Keratinocyte (primary cell): Measurements from ENCODE around the gene LRRC4C. TPM values are rescaled to one million over a fixed set of nuclear protein-coding genes. Genes with fewer than 3 reads are reported as not detected.

Source experiments
- DNase-seq: peaks from one replicate; pipeline ENCODE4 v3.0.0-alpha.2; 2011; ENCODE audit warnings: low read depth, missing footprints, low spot score
- FAIRE-seq: peaks from 2 replicates; lab custom pipeline; 2011; peaks lifted over from hg19 to GRCh38; lab: Jason Lieb, UNC
- H2AFZ ChIP-seq: 2 replicates; pipeline ENCODE4 v1.6.0; 2012; ENCODE audit warnings: low read length, control low read depth, inconsistent platforms; ENCODE audit not compliant: control insufficient read depth
- H3K27ac ChIP-seq: 2 replicates; pipeline ENCODE4 v1.5.1; 2011; ENCODE audit warnings: low read length; ENCODE audit not compliant: control insufficient read depth, insufficient read depth
- H3K27me3 ChIP-seq: 3 replicates; pipeline ENCODE4 v1.6.0; 2011; ENCODE audit warnings: low read length; ENCODE audit not compliant: control insufficient read depth, insufficient read depth; ENCODE audit errors: extremely low read depth
- H3K36me3 ChIP-seq, 2 experiments: 2 replicates in 1 of 2; 3 replicates in 1 of 2; pipeline ENCODE4 v1.5.1; 2011; ENCODE audit warnings: low read length in 2 of 2, mild to moderate bottlenecking in 1 of 2; ENCODE audit not compliant: control insufficient read depth in 2 of 2, insufficient read depth in 2 of 2; ENCODE audit errors: extremely low read depth in 1 of 2
- H3K4me1 ChIP-seq: 3 replicates; pipeline ENCODE4 v1.5.1; 2011; ENCODE audit warnings: low read length; ENCODE audit not compliant: control insufficient read depth, insufficient read depth; ENCODE audit errors: extremely low read depth
- H3K4me2 ChIP-seq: 3 replicates; pipeline ENCODE4 v1.6.0; 2011; ENCODE audit warnings: low read depth, low read length; ENCODE audit not compliant: control insufficient read depth, insufficient read depth; ENCODE audit errors: extremely low read depth
- H3K4me3 ChIP-seq, 3 experiments: fragments of 200-600 bp in 1 of 3; sonication (generic) in 1 of 3; 2 replicates in 2 of 3; 3 replicates in 1 of 3; pipeline ENCODE4 v1.5.1; 2011 to 2016; ENCODE audit warnings: low read length in 3 of 3, mild to moderate bottlenecking in 3 of 3, control low read depth in 2 of 3, inconsistent platforms in 1 of 3, low read depth in 1 of 3, mixed read lengths in 1 of 3, mixed run types in 1 of 3, moderate library complexity in 1 of 3; ENCODE audit not compliant: control insufficient read depth in 2 of 3, insufficient read depth in 2 of 3; ENCODE audit errors: extremely low read depth in 1 of 3
- H3K79me2 ChIP-seq: 2 replicates; pipeline ENCODE4 v1.6.0; 2012; ENCODE audit warnings: low read length; ENCODE audit not compliant: control insufficient read depth, insufficient read depth
- H3K9ac ChIP-seq: 3 replicates; pipeline ENCODE4 v1.6.0; 2011; ENCODE audit warnings: low read length; ENCODE audit not compliant: control insufficient read depth, insufficient read depth; ENCODE audit errors: extremely low read depth
- H3K9me1 ChIP-seq: 3 replicates; pipeline ENCODE4 v1.6.0; 2011; ENCODE audit warnings: low read length; ENCODE audit not compliant: control insufficient read depth, insufficient read depth; ENCODE audit errors: extremely low read depth
- H3K9me3 ChIP-seq: 2 replicates; pipeline ENCODE4 v1.5.1; 2012; ENCODE audit warnings: low read depth, low read length; ENCODE audit not compliant: control insufficient read depth
- H4K20me1 ChIP-seq: 3 replicates; pipeline ENCODE4 v1.6.0; 2011; ENCODE audit warnings: low read length; ENCODE audit not compliant: control insufficient read depth, insufficient read depth; ENCODE audit errors: extremely low read depth
- EZH2 ChIP-seq: IDR thresholded peaks from one replicate; pipeline ENCODE4 v1.6.1; 2012; ENCODE audit warnings: inconsistent platforms, mild to moderate bottlenecking, low read length, moderate library complexity
- dilution Hi-C: fragments of 300-500 bp; cut with MboI; formaldehyde crosslinking; loops from one replicate; pipeline ENCODE4 v1.7.0; 2020; ENCODE audit warnings: low sequenced_read_pairs; ENCODE audit not compliant: extremely low pct_ligation_motif_present
- polyA plus RNA-seq, 5 experiments: library from polyadenylated mRNA; depleted of rRNA in 3 of 5; stranded (reverse) in 3 of 5; stranded (forward) in 1 of 5; unstranded in 1 of 5; fragments of >200 nt; gene quantifications; 1 replicate in 1 of 5; 2 replicates in 3 of 5; 3 replicates in 1 of 5; pipeline versions ENCODE4 v1.2.1 to v1.2.3, GENCODE V29; 2011 to 2012; ENCODE audit warnings: missing spikeins in 2 of 5, low read depth in 1 of 5, low replicate concordance in 1 of 5
- TF ChIP-seq, protein P1 (sequence below), 3 experiments: IDR thresholded peaks in 1 of 3; conservative IDR thresholded peaks in 1 of 3; optimal IDR thresholded peaks in 1 of 3; 2 replicates in 2 of 3; 3 replicates in 1 of 3; pipeline versions ENCODE3 to v1.5.1; 2011; ENCODE audit warnings: low read length in 3 of 3, mild to moderate bottlenecking in 3 of 3, moderate library complexity in 2 of 3, control low read depth in 1 of 3, inconsistent platforms in 1 of 3; ENCODE audit not compliant: insufficient read depth in 2 of 3; ENCODE audit errors: extremely low read depth in 1 of 3

Gene LRRC4C
- polyA plus RNA-seq, 1 donor (not counting 4 experiments of a cell fraction or from before 2014, with no cell fraction given): not detected

- dilution Hi-C loops: no loop called here
- no peaks in the 10 kb centered on the region for H3K27me3 ChIP-seq
- DNase-seq (no peak), FAIRE-seq (no peak)
- TF ChIP-seq, protein P1, sequence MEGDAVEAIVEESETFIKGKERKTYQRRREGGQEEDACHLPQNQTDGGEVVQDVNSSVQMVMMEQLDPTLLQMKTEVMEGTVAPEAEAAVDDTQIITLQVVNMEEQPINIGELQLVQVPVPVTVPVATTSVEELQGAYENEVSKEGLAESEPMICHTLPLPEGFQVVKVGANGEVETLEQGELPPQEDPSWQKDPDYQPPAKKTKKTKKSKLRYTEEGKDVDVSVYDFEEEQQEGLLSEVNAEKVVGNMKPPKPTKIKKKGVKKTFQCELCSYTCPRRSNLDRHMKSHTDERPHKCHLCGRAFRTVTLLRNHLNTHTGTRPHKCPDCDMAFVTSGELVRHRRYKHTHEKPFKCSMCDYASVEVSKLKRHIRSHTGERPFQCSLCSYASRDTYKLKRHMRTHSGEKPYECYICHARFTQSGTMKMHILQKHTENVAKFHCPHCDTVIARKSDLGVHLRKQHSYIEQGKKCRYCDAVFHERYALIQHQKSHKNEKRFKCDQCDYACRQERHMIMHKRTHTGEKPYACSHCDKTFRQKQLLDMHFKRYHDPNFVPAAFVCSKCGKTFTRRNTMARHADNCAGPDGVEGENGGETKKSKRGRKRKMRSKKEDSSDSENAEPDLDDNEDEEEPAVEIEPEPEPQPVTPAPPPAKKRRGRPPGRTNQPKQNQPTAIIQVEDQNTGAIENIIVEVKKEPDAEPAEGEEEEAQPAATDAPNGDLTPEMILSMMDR (optimal IDR thresholded peaks at IDR 0.05 in 1 of 3, IDR thresholded peaks at IDR 0.05 in 1 of 3, conservative IDR thresholded peaks at IDR 0.05 in 1 of 3; ENCODE audit: extremely low read depth in 1 of 3, insufficient read depth in 2 of 3, low read length in 3 of 3): no peak
- H3K36me3 ChIP-seq: no peaks in the 10 kb centered on the region
- no peak overlapping the region for H3K4me2 ChIP-seq
- no peaks in the 10 kb centered on the region for H3K4me1 ChIP-seq
- H3K4me3 ChIP-seq: no peak overlapping the region
- no peak overlapping the region for H2AFZ ChIP-seq
- no peaks in the 10 kb centered on the region for H3K9me1 ChIP-seq
- H3K79me2 ChIP-seq: no peaks in the 10 kb centered on the region
- no peak overlapping the region for H3K9ac ChIP-seq
- H4K20me1 ChIP-seq: no peaks in the 10 kb centered on the region
- H3K9me3 ChIP-seq: no peaks in the 10 kb centered on the region
- no peak overlapping the region for H3K27ac ChIP-seq
Observed at GRCh38 chr11:40763046-40763445, 696.4 kb downstream of the LRRC4C start.

DNA sequence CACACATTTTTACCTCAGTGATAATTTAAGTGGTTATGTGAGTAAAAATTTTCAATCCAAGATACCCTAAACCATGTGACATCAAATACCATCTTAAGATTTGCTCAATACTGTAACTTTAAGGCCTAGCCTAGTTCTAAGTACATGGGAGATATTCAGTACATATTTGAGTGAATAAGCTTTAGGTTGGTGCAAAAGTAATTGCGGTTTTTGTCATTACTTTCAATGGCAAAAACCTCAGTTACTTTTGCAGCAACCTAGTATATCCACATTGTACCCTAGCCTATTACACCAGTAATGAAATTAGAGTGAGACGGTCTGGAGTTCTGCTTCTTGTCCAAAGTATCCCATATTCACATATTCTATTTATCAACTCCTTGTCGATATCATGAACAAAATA lies 700.1 kb downstream of the LRRC4C start:
- dilution Hi-C loops: no loop called here
- Histone ChIP-seq H3K36me3 (no peaks in the 10 kb centered on the region), H3K79me2 (no peaks in the 10 kb centered on the region), H3K27me3 (no peaks in the 10 kb centered on the region), H4K20me1 (no peaks in the 10 kb centered on the region), H3K4me1 (no peaks in the 10 kb centered on the region), H3K9ac (no peak overlapping the region), H3K4me3 (no peak overlapping the region), H3K9me1 (no peaks in the 10 kb centered on the region), H2AFZ (no peak overlapping the region), H3K9me3 (no peaks in the 10 kb centered on the region), H3K4me2 (no peak overlapping the region), H3K27ac (no peak overlapping the region)
- no peak for TF ChIP-seq EZH2
- TF ChIP-seq, protein P1 (optimal IDR thresholded peaks at IDR 0.05 in 1 of 3, IDR thresholded peaks at IDR 0.05 in 1 of 3, conservative IDR thresholded peaks at IDR 0.05 in 1 of 3; ENCODE audit: extremely low read depth in 1 of 3, insufficient read depth in 2 of 3, low read length in 3 of 3): no peak
- FAIRE-seq: no peak
- no peak for DNase-seq
